Activated T-cell treated with anti-CD3 and anti-CD28 coated beads for 4 hours (primary cell): ENCODE data around the gene KRTAP1-1.
"Not testable (repeated sequence)": the region's sequence is repeated elsewhere in the genome, so short reads cannot be mapped to it uniquely, and the experiment has no call there.

Experiments used
- DNase-seq: peaks from one replicate; pipeline ENCODE4 v3.0.0-alpha.2; 2020

KRTAP1-1 gene

DNA sequence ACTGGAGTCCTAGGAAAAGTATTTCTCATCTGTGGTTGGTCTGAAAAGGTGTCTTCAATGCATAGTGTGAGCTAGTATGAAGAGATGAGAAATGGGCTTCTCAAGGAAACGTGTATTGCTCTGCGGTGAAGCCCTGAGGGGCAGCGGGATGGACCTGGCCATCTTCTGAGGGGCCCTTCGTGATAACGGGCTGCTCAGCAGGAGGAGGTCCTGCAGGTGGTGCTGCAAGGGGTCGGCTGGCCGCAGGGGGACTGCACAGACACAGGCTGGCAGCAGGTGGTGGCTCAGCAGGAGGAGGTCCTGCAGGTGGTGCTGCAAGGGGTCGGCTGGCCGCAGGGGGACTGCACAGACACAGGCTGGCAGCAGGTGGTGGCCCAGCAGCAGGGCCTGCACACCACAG is 13.3 kb upstream of the KRTAP1-1 start:
- DNase-seq, result not testable (repeated sequence)

GRCh38 chr17:41054025-41054424 is 12.8 kb upstream of the KRTAP1-1 start:
- no peak for DNase-seq

DNA sequence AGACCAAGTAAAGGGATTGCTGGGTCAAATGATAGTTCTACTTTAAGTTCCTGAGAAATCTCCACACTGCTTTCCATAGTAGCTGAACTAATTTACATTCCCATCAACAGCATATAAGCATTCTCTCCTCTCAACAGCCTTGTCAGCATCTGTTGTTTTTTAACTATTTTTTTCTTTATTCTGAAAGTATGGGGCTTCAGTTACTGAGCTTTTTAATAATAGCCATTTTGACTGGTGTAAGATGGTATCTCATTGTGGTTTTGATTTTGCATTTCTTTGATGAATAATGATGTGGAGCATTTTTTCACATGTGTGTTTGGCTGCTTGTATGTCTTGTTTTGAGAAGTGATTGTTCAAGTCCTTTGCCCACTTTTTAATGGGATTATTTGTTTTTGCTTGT is 11.3 kb upstream of the KRTAP1-1 start:
- no peak for DNase-seq

GRCh38 chr17:41049110-41049509 is 7.9 kb upstream of the KRTAP1-1 start:
- DNase-seq, result no peak

DNA sequence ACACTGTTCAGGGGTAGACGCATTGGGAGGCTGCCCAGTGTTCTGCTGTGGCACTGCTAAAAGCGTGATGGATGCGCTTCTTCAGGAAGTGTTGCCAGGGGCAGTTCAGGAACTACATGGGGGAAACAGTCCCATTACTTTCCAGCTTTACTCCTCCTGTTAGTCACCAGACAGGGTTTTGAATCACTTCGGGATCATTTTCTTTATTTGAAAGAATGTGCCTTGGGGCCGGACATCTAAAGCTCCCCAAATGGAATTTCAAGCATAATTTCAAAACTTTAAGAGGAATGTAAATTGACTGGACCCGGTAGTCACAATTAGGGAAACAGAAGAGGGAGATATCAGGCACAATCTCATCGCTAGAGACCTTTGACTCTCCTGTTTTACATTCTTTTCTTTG is 7.2 kb upstream of the KRTAP1-1 start:
- DNase-seq, result no peak

- DNase-seq, result not testable (repeated sequence)
Observed at GRCh38 chr17:41046735-41047465, 5.7 kb upstream of the KRTAP1-1 start, which contains the start of gene KRTAP2-1. Gene KRTAP2-1, minus strand, starts transcription at chr17:41047316. Its CDS starts 49 bp downstream, at chr17:41047267.

DNA sequence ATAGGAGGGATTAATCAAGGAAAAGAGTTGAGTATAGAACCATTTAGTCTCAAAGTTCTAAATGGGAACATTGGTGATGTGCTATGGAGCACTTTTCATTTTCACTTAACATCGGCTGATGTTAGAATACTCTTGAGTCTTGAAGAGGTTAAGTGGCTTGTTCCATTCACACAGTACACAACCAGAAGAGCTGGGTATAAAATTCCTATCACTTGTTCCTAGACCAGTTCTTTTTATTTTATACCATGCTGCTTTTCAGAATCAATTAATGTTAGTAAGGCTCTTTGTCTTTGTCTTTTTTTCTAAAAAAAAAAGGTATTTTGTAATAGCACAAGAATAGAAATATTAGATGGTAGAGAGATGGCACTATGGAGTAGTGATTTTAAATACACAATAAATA is 1.7 kb upstream of the KRTAP1-1 start:
- no peak for DNase-seq

DNA sequence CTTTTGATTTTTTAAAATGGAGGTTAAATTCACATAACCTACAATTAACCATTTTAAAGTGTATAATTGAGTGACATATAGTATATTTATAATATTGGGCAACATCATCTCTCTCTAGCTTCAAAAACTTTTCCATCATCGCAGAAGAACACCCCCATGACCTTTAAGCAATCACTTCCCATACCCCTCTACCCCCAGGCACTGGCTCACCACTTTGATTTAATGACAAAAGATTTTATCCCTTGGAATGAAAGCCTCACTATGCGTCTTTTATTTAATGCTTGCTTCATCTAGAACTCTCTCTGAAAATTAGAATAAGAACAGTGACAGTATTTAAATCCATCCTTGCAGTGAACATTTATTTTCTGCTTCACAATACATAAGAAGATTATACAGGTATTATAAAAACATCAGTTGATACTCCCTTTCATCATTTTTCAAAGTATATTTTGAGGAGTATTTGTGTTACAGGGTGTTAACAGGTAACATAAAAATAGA is 3.3 kb downstream of the KRTAP1-1 start:
- no peak for DNase-seq

DNA sequence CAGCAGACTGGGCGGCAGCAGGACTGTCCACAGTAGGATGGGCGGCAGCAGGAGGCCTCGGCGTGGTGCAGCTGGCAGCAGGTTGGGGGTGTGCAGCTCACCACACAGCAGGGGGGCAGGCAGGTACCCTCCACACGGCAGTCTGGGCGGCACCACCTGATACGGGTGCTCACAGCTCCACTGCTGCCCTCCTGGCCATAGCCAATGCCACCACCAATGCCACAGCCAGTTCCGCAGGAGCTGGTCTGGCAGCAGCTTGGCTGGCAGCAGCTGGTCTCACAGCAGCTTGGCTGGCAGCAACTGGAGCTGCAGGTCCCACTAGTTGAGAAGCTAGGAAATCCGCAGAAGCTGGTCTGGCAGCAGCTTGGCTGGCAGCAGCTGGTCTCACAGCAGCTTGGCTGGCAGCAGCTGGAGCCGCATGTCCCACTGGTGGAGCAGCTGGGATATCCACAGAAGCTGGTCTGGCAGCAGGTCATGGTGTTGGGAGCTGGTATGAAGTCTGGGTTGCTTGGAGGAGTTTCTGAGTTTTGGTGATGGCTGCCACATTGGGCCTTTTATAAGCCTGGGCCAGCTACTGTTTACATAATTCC is 6.8 kb downstream of the KRTAP1-1 start, which contains the start of gene KRTAP1-3:
Gene KRTAP1-3 (minus strand): TSS at position 529 of the 590 bp plus-strand sequence. CDS start 53 bp downstream, at position 476.
- DNase-seq, result not testable (repeated sequence)

DNA sequence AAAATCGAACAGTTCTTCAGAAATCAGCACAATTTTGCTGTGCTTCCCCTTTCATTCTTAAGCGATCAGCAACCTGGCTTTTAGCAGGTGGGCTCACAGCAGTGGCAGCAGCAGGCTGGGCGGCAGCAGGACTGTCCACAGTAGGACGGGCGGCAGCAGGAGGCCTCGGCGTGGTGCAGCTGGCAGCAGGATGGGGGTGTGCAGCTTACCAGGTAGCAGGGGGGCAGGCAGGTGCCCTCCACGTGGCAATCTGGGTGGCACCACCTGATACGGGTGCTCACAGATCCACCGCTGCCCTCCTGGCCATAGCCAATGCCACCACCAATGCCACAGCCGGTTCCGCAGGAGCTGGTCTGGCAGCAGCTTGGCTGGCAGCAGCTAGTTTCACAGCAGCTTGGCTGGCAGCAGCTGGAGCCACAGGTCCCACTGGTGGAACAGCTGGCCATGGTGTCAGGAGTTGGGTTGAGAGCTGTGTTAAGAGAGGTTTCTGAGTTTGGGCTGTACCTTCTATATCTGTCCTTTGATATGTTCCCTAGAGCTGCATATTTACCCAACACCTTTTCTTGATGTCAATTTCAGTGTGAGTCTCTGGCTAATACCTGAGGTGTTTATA is 11.5 kb downstream of the KRTAP1-1 start, which contains the start of gene KRTAP1-4:
Gene KRTAP1-4 (minus strand): TSS at position 563 of the 613 bp plus-strand sequence. CDS start 117 bp downstream, at position 446.
- DNase-seq, result no peak

DNA sequence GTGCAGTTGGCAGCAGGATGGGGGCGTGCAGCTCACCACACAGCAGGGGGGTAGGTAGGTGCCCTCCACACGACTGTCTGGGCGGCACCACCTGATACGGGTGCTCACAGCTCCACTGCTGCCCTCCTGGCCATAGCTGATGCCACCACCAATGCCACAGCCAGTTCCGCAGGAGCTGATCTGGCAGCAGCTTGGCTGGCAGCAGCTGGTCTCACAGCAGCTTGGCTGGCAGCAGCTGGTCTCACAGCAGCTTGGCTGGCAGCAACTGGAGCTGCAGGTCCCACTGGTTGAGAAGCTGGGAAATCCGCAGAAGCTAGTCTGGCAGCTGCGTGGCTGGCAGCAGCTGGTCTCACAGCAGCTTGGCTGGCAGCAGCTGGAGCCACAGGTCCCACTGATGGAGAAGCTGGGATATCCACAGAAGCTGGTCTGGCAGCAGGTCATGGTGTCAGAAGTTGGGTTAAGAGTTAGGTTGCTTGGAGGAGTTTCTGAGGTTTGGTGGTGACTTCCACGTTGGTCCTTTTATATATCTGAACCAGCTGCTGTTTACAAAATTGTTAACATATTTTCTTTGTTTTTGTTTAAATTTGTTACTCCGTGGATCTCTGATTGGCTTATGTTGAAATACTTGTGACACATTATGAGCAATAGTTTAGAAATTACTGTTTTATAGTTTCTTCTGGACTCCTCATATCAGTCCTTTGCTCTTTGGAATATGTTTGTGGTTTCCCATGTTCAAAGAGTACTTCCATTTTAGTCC is 14.4 kb downstream of the KRTAP1-1 start, which contains the start of gene KRTAP1-5:
Gene KRTAP1-5 (minus strand): TSS at position 494 of the 757 bp plus-strand sequence. CDS start 53 bp downstream, at position 441.
- no peak for DNase-seq

- DNase-seq, result no peak
Observed at GRCh38 chr17:41024697-41025096, 16.6 kb downstream of the KRTAP1-1 start.

GRCh38 chr17:41020336-41020735 is 20.9 kb downstream of the KRTAP1-1 start:
- DNase-seq, result no peak

GRCh38 chr17:41019415-41019814 is 21.8 kb downstream of the KRTAP1-1 start:
- DNase-seq, result no peak

DNA sequence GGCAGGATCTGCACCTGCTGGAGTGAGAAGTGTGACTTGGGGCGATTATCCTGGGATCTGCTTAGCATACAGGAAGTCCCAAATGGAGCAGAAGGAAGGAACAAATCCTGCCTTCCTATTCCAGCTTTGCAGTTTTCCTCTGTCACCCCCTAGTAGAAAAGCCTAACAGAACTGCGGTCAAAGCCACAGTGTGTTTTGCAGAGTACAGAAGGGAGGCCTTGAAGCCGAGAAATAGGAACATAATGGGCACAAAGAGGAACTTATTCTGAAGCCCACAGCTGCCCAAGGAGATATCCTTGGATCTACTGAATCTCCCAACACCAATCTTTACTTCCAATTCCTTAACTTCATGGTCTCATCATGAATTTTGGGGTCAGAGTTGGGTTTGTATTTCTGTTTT is 22.7 kb downstream of the KRTAP1-1 start:
- no peak for DNase-seq

DNA sequence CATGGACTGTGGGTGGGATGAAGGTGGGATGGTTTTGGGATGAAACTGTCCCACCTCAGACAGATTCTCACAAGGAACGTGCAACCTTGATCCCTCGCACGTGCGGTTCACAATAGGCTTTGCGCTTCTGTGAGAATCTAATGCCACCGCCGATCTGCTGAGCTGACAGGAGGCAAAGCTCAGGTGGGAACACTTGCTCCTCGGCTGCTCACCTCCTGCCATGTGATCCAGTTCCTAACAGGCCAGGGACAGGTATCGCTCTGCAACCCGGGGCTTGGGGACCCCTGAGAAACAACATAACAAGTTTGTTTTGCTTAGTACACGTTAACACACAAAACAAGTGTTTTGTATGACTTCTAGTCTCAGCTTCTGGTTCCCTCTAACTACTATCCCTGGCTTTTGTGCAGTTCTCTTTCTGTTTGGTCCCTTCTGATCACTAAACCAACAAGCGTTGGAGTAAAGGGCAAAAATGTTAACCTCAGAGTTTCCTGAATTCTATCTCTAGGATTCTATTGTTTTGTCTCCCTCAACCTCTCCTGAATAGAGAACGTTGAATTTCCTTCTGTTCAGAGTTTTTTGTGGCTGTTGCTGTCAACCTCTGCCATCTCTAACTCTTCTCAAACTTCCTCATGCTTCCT is 24.6 kb downstream of the KRTAP1-1 start:
- no peak for DNase-seq

DNA sequence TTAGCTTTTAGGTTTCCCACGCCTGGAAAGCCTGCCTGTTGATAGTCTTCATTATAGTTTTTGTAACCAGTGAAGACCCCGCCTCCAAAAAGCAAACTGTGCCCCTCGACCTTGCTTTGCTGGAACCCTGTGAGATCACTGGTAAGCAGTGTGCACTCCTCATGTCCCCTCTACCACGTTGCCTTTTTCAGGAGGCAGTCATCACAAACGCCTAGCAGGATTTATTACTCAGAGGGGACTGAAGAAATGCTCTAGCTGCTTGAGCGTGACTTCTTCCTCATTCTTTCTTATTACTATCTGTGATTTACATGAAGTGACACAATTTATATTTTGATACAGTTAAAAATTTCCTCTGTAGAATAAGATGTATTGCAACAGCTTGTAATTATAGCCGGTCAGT is 25.8 kb downstream of the KRTAP1-1 start:
- no peak for DNase-seq

GRCh38 chr17:41013606-41014005 is 27.6 kb downstream of the KRTAP1-1 start:
- DNase-seq, result no peak

- no peak for DNase-seq
Observed at GRCh38 chr17:41013181-41013580, 28.1 kb downstream of the KRTAP1-1 start.

DNA sequence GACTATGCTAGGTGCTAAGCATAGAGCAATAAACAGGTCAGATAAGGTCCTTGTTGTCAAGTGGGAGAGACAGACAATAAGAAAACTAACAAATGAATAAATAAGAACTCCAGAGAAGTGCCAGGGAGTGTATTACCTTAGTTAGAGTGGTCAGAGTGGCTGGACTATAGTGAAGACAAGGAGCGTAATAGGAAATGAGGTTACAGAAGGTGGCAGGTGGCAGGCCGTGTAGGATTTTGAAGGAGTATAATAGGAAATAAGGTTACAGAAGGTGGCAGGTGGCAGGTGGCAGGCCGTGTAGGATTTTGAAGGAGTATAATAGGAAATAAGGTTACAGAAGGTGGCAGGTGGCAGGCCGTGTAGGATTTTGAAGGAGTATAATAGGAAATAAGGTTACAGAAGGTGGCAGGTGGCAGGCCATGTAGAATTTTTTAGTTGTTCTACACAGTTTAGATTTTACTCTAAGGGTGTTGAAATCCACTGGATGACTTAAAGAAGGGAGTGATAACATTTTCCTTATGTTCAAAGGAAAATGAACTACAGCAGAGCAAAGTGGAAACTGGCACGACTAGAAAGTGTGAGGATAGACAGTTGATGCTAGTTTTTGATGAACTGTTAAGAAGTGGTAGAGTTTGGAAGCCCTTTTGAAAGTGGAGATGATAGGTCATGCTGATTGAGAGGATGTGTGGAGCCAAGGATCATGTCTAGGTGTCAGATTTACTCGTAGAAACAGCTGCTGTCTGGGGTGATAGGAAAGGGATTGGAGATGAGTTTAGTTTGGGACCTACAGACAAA is 28.7 kb downstream of the KRTAP1-1 start:
- no peak for DNase-seq

DNA sequence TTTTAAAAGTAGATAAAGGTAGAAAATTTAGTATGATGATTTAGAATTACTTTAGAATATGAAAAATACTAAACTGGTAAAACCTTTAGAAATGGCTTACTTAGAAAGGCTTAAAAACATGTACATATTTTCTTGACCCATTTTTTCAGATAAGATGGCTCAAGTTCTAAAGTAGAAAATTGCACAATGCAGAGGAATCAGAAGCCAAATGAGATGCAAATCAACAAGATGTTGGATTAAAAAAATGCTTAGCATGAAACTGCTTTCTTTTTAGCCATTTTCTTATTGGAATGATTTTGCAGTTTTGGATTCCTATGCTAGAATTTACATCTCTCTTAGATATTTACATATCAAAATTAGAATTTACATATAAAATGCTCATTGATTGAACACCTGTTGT is 30.8 kb downstream of the KRTAP1-1 start:
- no peak for DNase-seq
